HepG2 (cell line): ENCODE measurements around the gene PAGE2B. TPM values are rescaled to one million over a fixed set of nuclear protein-coding genes. Genes with fewer than 3 reads are reported as not detected.

Source experiments
- ATAC-seq: fragments of 200-7000 bp; cut with Tn5 transposase; 3 replicates; pipeline ENCODE4 v1.9.1; 2020; ENCODE audit warnings: mild to moderate bottlenecking, moderate library complexity
- BruUV-seq: library from RNA; stranded (reverse); fragments of 400-500 nt; replicated peaks from 2 replicates; lab custom pipeline; 2021; lab: Mats Ljungman, UMichigan
- CTCF ChIA-PET: fragments of 300-600 bp; formaldehyde crosslinking; extraction: SDS; loops from one replicate; lab custom pipeline; 2021; ENCODE audit warnings: low total read pairs, inconsistent platforms, low intra/inter-chr PET ratio; lab: Yijun Ruan, JAX
- POLR2A ChIA-PET: fragments of 350-600 bp; sonication (Branson Sonifier 250); formaldehyde crosslinking; loops from one replicate; lab custom pipeline; 2020; ENCODE audit warnings: antibody characterized with exemption, inconsistent platforms; lab: Yijun Ruan, JAX
- DNase-seq: peaks from one replicate; pipeline ENCODE4 v3.0.0-alpha.2; 2015; ENCODE audit warnings: low spot score
- FAIRE-seq: peaks from 3 replicates; lab custom pipeline; 2011; peaks lifted over from hg19 to GRCh38; lab: Jason Lieb, UNC
- H2AFZ ChIP-seq: one replicate; pipeline ENCODE4 v1.6.1; 2011; ENCODE audit warnings: low read length, inconsistent platforms
- H3K27ac ChIP-seq: fragments of 300-600 bp; 3 replicates; pipeline ENCODE4 v1.8.0; 2011; ENCODE audit warnings: mixed run types, mild to moderate bottlenecking, mixed read lengths, low read length, inconsistent platforms; ENCODE audit not compliant: insufficient read depth; ENCODE audit errors: extremely low read length
- H3K27me3 ChIP-seq, 2 experiments: fragments of 200-600 bp in 1 of 2; 2 replicates in 1 of 2; 3 replicates in 1 of 2; pipeline versions ENCODE4 v1.6.0 to v1.8.0; 2011; ENCODE audit warnings: low read length in 2 of 2, mild to moderate bottlenecking in 2 of 2, moderate library complexity in 2 of 2, inconsistent platforms in 1 of 2; ENCODE audit not compliant: insufficient read depth in 2 of 2, control insufficient read depth in 1 of 2
- H3K36me3 ChIP-seq, 2 experiments: fragments of 200-600 bp in 1 of 2; replicated peaks in 1 of 2; 2 replicates in 1 of 2; 3 replicates in 1 of 2; pipeline versions ENCODE4 v1.5.1 to v1.8.0; 2011; ENCODE audit warnings: low read length in 2 of 2, inconsistent platforms in 1 of 2; ENCODE audit not compliant: insufficient read depth in 2 of 2, control insufficient read depth in 1 of 2
- H3K4me1 ChIP-seq: 2 replicates; pipeline ENCODE4 v1.5.1; 2012; ENCODE audit warnings: low read length, inconsistent platforms; ENCODE audit not compliant: insufficient read depth
- H3K4me2 ChIP-seq: 2 replicates; pipeline ENCODE4 v1.6.0; 2011; ENCODE audit warnings: low read depth, low read length, inconsistent platforms
- H3K4me3 ChIP-seq, 3 experiments: fragments of 200-600 bp in 1 of 3; sonication (generic), shearing (Covaris generic) in 1 of 3; replicated peaks in 1 of 3; 2 replicates each; pipeline ENCODE4 v1.5.1; 2011 to 2016; ENCODE audit warnings: low read length in 3 of 3, inconsistent platforms in 2 of 3, low read depth in 2 of 3, mild to moderate bottlenecking in 2 of 3, control low read depth in 1 of 3, mixed read lengths in 1 of 3; ENCODE audit not compliant: insufficient read depth in 1 of 3
- H3K79me2 ChIP-seq: one replicate; pipeline ENCODE4 v1.6.1; 2011; ENCODE audit warnings: low read length, inconsistent platforms; ENCODE audit not compliant: insufficient read depth
- H3K9ac ChIP-seq: 2 replicates; pipeline ENCODE4 v1.6.0; 2011; ENCODE audit warnings: mild to moderate bottlenecking, low read depth, low read length, inconsistent platforms; ENCODE audit not compliant: insufficient read depth
- H3K9me3 ChIP-seq: 2 replicates; pipeline ENCODE4 v1.5.1; 2012; ENCODE audit warnings: mild to moderate bottlenecking, low read length
- H4K20me1 ChIP-seq: 2 replicates; pipeline ENCODE4 v1.6.0; 2011; ENCODE audit warnings: inconsistent platforms, mild to moderate bottlenecking, low read length, moderate library complexity; ENCODE audit not compliant: insufficient read depth
- AGO1 ChIP-seq: fragments of 200-400 bp; formaldehyde crosslinking; IDR thresholded peaks from 2 replicates; pipeline ENCODE4 v1.6.1; 2017; ENCODE audit warnings: mild to moderate bottlenecking, low read depth, low read length, moderate library complexity; ENCODE audit not compliant: poor library complexity, severe bottlenecking
- ATF2 ChIP-seq: sonication (generic); formaldehyde crosslinking; IDR thresholded peaks from 2 replicates; pipeline ENCODE4 v1.4.0; 2020; ENCODE audit warnings: missing genetic modification reagents
- CTCF ChIP-seq: sonication (generic); formaldehyde crosslinking; IDR thresholded peaks from 2 replicates; pipeline ENCODE4 v1.5.0; 2020; ENCODE audit warnings: mild to moderate bottlenecking, missing genetic modification reagents, moderate library complexity
- FUBP1 ChIP-seq: sonication (generic); formaldehyde crosslinking; IDR thresholded peaks from 2 replicates; pipeline ENCODE4 v1.5.1; 2020; ENCODE audit warnings: missing genetic modification reagents, mild to moderate bottlenecking, borderline replicate concordance
- GATA4 ChIP-seq: sonication (generic); IDR thresholded peaks from 2 replicates; pipeline ENCODE4 v1.6.1; 2016; ENCODE audit warnings: antibody characterized with exemption, low read depth, borderline replicate concordance
- GZF1 ChIP-seq: sonication (generic); formaldehyde crosslinking; IDR thresholded peaks from 2 replicates; pipeline ENCODE4 v1.5.1; 2020; ENCODE audit warnings: mild to moderate bottlenecking, missing genetic modification reagents
- IKZF5 ChIP-seq: IDR thresholded peaks from 2 replicates; pipeline ENCODE4 v1.6.1; 2018; ENCODE audit warnings: missing genetic modification reagents, mild to moderate bottlenecking, missing compliant biosample characterization
- NRL ChIP-seq: sonication (generic); formaldehyde crosslinking; IDR thresholded peaks from 2 replicates; pipeline ENCODE4 v1.5.0; 2020; ENCODE audit warnings: missing genetic modification reagents, mild to moderate bottlenecking, moderate library complexity, borderline replicate concordance
- TBX2 ChIP-seq: sonication (generic); formaldehyde crosslinking; IDR thresholded peaks from 2 replicates; pipeline ENCODE4 v1.5.0; 2020; ENCODE audit warnings: missing genetic modification reagents, mild to moderate bottlenecking, borderline replicate concordance
- ZBTB37 ChIP-seq: sonication (generic); formaldehyde crosslinking; IDR thresholded peaks from 2 replicates; pipeline ENCODE4 v1.4.0; 2020; ENCODE audit warnings: mild to moderate bottlenecking, missing genetic modification reagents
- ZNF549 ChIP-seq: sonication (generic); formaldehyde crosslinking; IDR thresholded peaks from 2 replicates; pipeline ENCODE4 v1.5.0; 2020; ENCODE audit warnings: missing genetic modification reagents
- ZNF7 ChIP-seq: IDR thresholded peaks from 2 replicates; pipeline ENCODE4 v1.6.1; 2016; ENCODE audit warnings: missing biosample characterization, missing genetic modification reagents
- WGBS: methylation state at CpG from one replicate; pipeline ENCODE4 v1.1.6; 2017; ENCODE audit warnings: low lambda C conversion rate; 5-methylcytosine and 5-hydroxymethylcytosine counted together
- in situ Hi-C: cut with HindIII; loops from 2 replicates; pipeline ENCODE4 v1.10.0; 2017; ENCODE audit warnings: low pct_unique_long_range_greater_than_20kb; ENCODE audit not compliant: extremely low pct_ligation_motif_present
- intact Hi-C: fragments of 100-400 bp; cut with micrococcal nuclease; formaldehyde crosslinking; loops from one replicate; pipeline ENCODE4 v1.10.0; 2022; ENCODE audit not compliant: unreplicated experiment
- polyA plus RNA-seq, 8 experiments: library from polyadenylated mRNA; depleted of rRNA in 3 of 8; stranded (reverse) in 7 of 8; unstranded in 1 of 8; fragments of >200 nt; fragmentation: Illumina TruSeq in 4 of 8; extraction: Trizol in 4 of 8; gene quantifications; 2 replicates each; pipeline versions ENCODE4 v1.2.1 to v1.2.3, GENCODE V29; 2011 to 2016; ENCODE audit warnings: low read depth in 4 of 8, missing spikeins in 1 of 8, mixed read lengths in 1 of 8; ENCODE audit not compliant: insufficient read depth in 1 of 8
- total RNA-seq, 5 experiments: library from RNA; depleted of rRNA; stranded (reverse); fragments of >200 nt; fragmentation: Illumina TruSeq; extraction: Trizol; gene quantifications; 2 replicates each; pipeline ENCODE4 v1.2.3, GENCODE V29; 2016; ENCODE audit warnings: low read depth in 1 of 5

Gene PAGE2B
- total and polyA plus RNA-seq, 2 of the 13 experiments (the other 11 are each of a cell fraction or from before 2014, with no cell fraction given), result 0.57 TPM; not detected in 1

- in situ Hi-C loops (no loop called here), intact Hi-C loops (no loop called here)
- BruUV-seq, result no TSS peak
- H3K4me2 ChIP-seq, result no peak overlapping the region
- H3K27me3 ChIP-seq, result no peaks in the 10 kb centered on the region
- no peak overlapping the region for H3K4me3 ChIP-seq
- no peaks in the 10 kb centered on the region for H3K9me3 ChIP-seq
- H3K9ac ChIP-seq, result no peak overlapping the region
- no peak for DNase-seq
- ATAC-seq, result no peak
- POLR2A ChIA-PET, result no interaction called here
- H4K20me1 ChIP-seq, result no peaks in the 10 kb centered on the region
- WGBS, result 27% methylated on average over 2 of the region's 2 CpGs
- H2AFZ ChIP-seq, result no peak overlapping the region
- no peak for FAIRE-seq
- H3K27ac ChIP-seq, result no peak overlapping the region
- H3K79me2 ChIP-seq, result no peaks in the 10 kb centered on the region
- no peaks in the 10 kb centered on the region for H3K36me3 ChIP-seq
- H3K4me1 ChIP-seq, result no peaks in the 10 kb centered on the region
- CTCF ChIA-PET, result no interaction called here
- TF ChIP-seq FUBP1 (CRISPR knock-in tag) (no peak), GATA4 (no peak), ZBTB37 (CRISPR knock-in tag) (no peak), IKZF5 (no peak), CTCF (CRISPR knock-in tag) (no peak), TBX2 (CRISPR knock-in tag) (no peak), ZNF7 (CRISPR knock-in tag) (no peak), ZNF549 (CRISPR knock-in tag) (no peak), ATF2 (CRISPR knock-in tag) (no peak), NRL (no peak), GZF1 (no peak), AGO1 (no peak)
Measured at GRCh38 chrX:55026840-55027239, 48.0 kb upstream of the PAGE2B start.
